ENCODE data around the gene RNASEH2B.

RNASEH2B gene

DNA sequence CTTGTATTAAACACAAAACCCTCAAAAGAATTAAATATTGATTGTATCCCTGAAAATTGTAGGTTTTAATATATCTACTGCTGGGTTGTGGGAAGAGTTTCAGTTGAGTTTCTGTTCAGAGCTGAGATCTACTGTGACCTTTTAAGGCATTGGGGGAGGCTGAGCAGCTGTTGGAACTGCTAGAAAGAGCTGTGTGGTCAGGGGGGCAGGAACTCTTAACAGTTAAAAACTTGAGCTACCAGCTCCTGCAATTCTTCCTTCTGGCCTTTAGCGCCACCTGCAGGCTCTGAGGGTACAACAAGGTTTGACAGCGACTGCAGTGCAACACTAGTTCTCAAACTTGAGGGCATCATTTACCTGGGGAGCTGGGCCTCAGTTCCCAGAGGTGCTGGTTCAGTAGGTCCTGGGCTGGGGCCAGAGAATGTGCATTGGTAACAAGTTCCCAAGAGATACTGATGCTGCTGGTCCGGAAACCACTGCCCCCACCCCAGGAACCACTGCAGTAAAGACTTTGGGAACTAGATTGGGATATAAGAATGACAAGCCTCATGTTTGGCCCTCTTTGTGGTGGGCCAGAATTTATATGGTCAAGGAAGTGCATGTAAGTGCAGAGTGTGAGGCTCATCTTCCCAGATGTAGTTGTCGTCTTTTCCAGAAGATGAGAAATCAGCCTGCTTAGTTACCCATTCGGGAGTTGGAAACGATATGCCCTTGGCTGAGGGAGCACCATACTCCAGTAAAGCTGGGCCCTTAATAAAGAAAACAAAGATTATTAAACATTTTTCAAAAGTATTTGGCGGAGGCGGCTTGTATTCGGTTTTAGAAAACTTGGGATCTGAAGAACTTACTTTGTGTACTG, 2.6 kb downstream of the RNASEH2B start:
- peak; percentile 92 for TF ChIP-seq CTCF (IDR thresholded peaks at IDR 0.05; ENCODE audit: low read depth, low read length)
- no peak overlapping the region for H3K4me3 ChIP-seq (replicated peaks in 1 of 2; ENCODE audit: low read depth in 2 of 2, low read length in 2 of 2)
- peak; percentile 88 to 91 for DNase-seq (ENCODE audit: low read depth in 2 of 2)

- DNase-seq (ENCODE audit: low read depth in 2 of 2) = no peak
- TF ChIP-seq CTCF (IDR thresholded peaks at IDR 0.05; ENCODE audit: low read depth, low read length) = no peak
- H3K4me3 ChIP-seq (replicated peaks in 1 of 2; ENCODE audit: low read depth in 2 of 2, low read length in 2 of 2) = no peak overlapping the region
Observed at GRCh38 chr13:50912851-50913250, 3.3 kb downstream of the RNASEH2B start.

DNA sequence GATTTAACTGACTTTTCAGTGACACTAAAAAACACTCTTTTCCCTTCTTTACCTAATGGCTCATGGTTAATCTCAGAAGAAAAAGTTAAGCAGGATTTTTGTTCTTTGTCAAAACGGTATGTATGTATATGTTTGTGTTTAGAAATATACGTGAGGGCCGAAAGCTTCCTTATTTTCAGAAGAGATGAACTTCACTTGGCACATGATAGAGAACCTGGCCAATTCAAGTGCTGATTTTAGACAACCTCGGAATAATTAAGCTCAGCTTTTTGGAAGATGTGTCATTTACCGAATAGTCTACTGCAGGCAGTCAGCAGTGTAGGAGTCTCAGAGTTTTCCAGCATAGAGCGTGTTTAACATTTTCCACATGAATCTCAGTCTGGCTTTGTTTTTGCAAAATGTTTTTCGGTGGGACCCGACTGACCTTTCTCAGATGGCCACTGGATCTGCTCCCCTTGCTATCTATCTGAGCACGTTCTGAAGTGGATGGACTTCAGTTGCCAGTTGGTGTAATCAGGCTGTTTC, 4.6 kb downstream of the RNASEH2B start:
- peak in 1 of 2 donors; percentile 4 for DNase-seq (ENCODE audit: low read depth in 2 of 2)
- no peak overlapping the region for H3K4me3 ChIP-seq (replicated peaks in 1 of 2; ENCODE audit: low read depth in 2 of 2, low read length in 2 of 2)
- no peak for TF ChIP-seq CTCF (IDR thresholded peaks at IDR 0.05; ENCODE audit: low read depth, low read length)

GRCh38 chr13:50914848-50915247, 5.3 kb downstream of the RNASEH2B start:
- no peak for TF ChIP-seq CTCF (IDR thresholded peaks at IDR 0.05; ENCODE audit: low read depth, low read length)
- DNase-seq (ENCODE audit: low read depth in 2 of 2) = peak in 1 of 2 donors; percentile 24
- no peak overlapping the region for H3K4me3 ChIP-seq (replicated peaks in 1 of 2; ENCODE audit: low read depth in 2 of 2, low read length in 2 of 2)

DNA sequence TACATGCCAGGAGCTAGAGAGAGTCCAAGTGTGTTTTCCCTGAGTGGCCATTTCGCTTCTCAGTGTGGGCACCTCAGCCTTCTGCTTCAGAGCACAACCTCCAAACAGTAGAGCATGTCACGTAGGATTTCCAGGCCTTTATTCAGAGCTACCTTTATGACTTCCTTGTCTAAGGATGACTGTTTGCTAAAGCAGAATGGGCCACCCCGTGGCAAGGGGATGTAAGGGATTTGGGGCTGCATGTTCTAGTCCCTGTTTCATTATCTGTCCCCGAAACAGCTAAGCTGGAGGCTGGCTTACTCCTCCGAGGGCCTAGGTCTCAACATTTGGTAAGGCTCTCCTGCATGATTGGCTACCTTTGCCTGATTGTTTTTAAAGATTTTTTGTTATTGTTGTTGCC, 6.0 kb downstream of the RNASEH2B start:
- DNase-seq (ENCODE audit: low read depth in 2 of 2) = no peak
- no peak overlapping the region for H3K4me3 ChIP-seq (replicated peaks in 1 of 2; ENCODE audit: low read depth in 2 of 2, low read length in 2 of 2)
- TF ChIP-seq CTCF (IDR thresholded peaks at IDR 0.05; ENCODE audit: low read depth, low read length) = no peak

GRCh38 chr13:50916701-50917184, 7.2 kb downstream of the RNASEH2B start:
- no peak for DNase-seq (ENCODE audit: low read depth in 2 of 2)
- no peak for TF ChIP-seq CTCF (IDR thresholded peaks at IDR 0.05; ENCODE audit: low read depth, low read length)
- no peak overlapping the region for H3K4me3 ChIP-seq (replicated peaks in 1 of 2; ENCODE audit: low read depth in 2 of 2, low read length in 2 of 2)
